Spleen (tissue), 11 donors: ENCODE data around the gene ARHGEF7. TPM values are rescaled to one million over a fixed set of nuclear protein-coding genes. Genes with fewer than 3 reads are reported as not detected.

Experiments used
- DNase-seq: peaks from one replicate; pipeline ENCODE4 v3.0.0-alpha.2; 2020
- H3K27ac ChIP-seq, 8 donors: fragments of 200-600 bp; sonication (generic) in 7 of 8; 1 replicate in 4 of 8; 2 replicates in 4 of 8; pipeline versions ENCODE4 v1.5.0 to v1.8.0; 2016 to 2021; ENCODE audit warnings: inconsistent platforms in 4 of 8, mild to moderate bottlenecking in 4 of 8, moderate library complexity in 1 of 8
- H3K27me3 ChIP-seq, 7 donors: fragments of 200-600 bp; sonication (generic) in 6 of 7; replicated peaks in 1 of 7; 1 replicate in 4 of 7; 2 replicates in 3 of 7; pipeline versions ENCODE4 v1.5.0 to v1.8.0; 2016 to 2021; ENCODE audit warnings: inconsistent platforms in 3 of 7, mild to moderate bottlenecking in 1 of 7
- H3K36me3 ChIP-seq, 6 donors: fragments of 200-600 bp; sonication (generic) in 5 of 6; 1 replicate in 4 of 6; 2 replicates in 2 of 6; pipeline versions ENCODE4 v1.5.0 to v1.8.0; 2016 to 2021; ENCODE audit warnings: inconsistent platforms in 2 of 6
- H3K4me1 ChIP-seq, 6 donors: fragments of 200-600 bp; sonication (generic) in 5 of 6; 1 replicate in 3 of 6; 2 replicates in 3 of 6; pipeline versions ENCODE4 v1.5.0 to v1.8.0; 2016 to 2021; ENCODE audit warnings: inconsistent platforms in 3 of 6
- H3K4me3 ChIP-seq, 8 donors: fragments of 200-600 bp; sonication (generic) in 7 of 8; 1 replicate in 4 of 8; 2 replicates in 4 of 8; pipeline versions ENCODE4 v1.5.0 to v1.8.0; 2016 to 2021; ENCODE audit warnings: inconsistent platforms in 4 of 8, mild to moderate bottlenecking in 4 of 8, moderate library complexity in 2 of 8
- H3K9me3 ChIP-seq, 8 donors: fragments of 200-600 bp; sonication (generic) in 7 of 8; 1 replicate in 4 of 8; 2 replicates in 4 of 8; pipeline versions ENCODE4 v1.5.0 to v1.8.0; 2016 to 2021; ENCODE audit warnings: inconsistent platforms in 4 of 8
- CTCF ChIP-seq, 11 experiments: fragments of 200-600 bp in 7 of 11; fragments of 450-650 bp in 4 of 11; sonication (generic) in 4 of 11; IDR thresholded peaks in 8 of 11; conservative IDR thresholded peaks in 3 of 11; 1 replicate in 7 of 11; 2 replicates in 4 of 11; pipeline versions ENCODE4 v1.4.0 to v1.8.0; 2016 to 2021; ENCODE audit warnings: antibody characterized with exemption in 11 of 11, inconsistent platforms in 4 of 11, mild to moderate bottlenecking in 1 of 11
- POLR2A ChIP-seq, 3 donors: fragments of 450-650 bp; IDR thresholded peaks; one replicate each; pipeline ENCODE4 v1.5.1; 2017; ENCODE audit warnings: antibody characterized with exemption in 3 of 3, mild to moderate bottlenecking in 1 of 3
- POLR2AphosphoS5 ChIP-seq, 3 donors: sonication (generic); formaldehyde crosslinking; IDR thresholded peaks; one replicate each; pipeline ENCODE4 v1.5.1; 2017; ENCODE audit warnings: antibody characterized with exemption in 3 of 3
- WGBS, 5 donors: extraction: QIAGEN DNeasy Blood & Tissue Kit in 3 of 5; methylation state at CpG; one replicate each; pipeline versions ENCODE4 v1.1.5 to v1.1.7; 2013 to 2018; 5-methylcytosine and 5-hydroxymethylcytosine counted together
- intact Hi-C: fragments of 100-400 bp; cut with DNase I; formaldehyde crosslinking; loops from one replicate; pipeline ENCODE4 v1.15.0; 2023; ENCODE audit warnings: low total_unique reads
- polyA plus RNA-seq, 3 donors: library from polyadenylated mRNA; stranded (reverse); fragments of 200-250 nt; gene quantifications; one replicate each; pipeline ENCODE4 v1.2.1, GENCODE V29; 2013
- total RNA-seq, 7 donors: library from RNA; depleted of rRNA in 3 of 7; stranded (reverse); fragments of >200 nt in 3 of 7; fragmentation: NEBNext Ultra II Directional in 4 of 7; extraction: Animal tissue kit (Norgen Biotek cat#: 25700) in 4 of 7; gene quantifications; one replicate each; pipeline versions ENCODE4 v1.1.0 to v1.2.1, GENCODE V29; 2016 to 2021
- donor health status: healthy with polysubstance abuse.
- donor health status: DM: no; HTN: no; CAD: no; lungs with moderate emphysema.
- donor health status: DM: no; HTN: no; CAD: no.
- donor health status: Bipolar disorder and iron deficiency.
- donor health status: healthy.
- donor health status: DM: no; HTN: no; CAD: no.
- donor health status: DM: yes; HTN: yes; CAD: no.

The ARHGEF7 gene
- total and polyA plus RNA-seq, 10 donors = 18.0 to 192 (median 114) TPM

- Histone ChIP-seq H3K4me1 (peaks cover 8 to 61% (median 25%) of the 10 kb centered on the region in 6 donors), H3K36me3 (peaks cover 0 to 100% (median 77%) of the 10 kb centered on the region in 6 donors), H3K27me3 (no peaks in the 10 kb centered on the region), H3K27ac (peak overlapping the region; percentile 32 to 88 (median 82)), H3K4me3 (no peak overlapping the region), H3K9me3 (no peaks in the 10 kb centered on the region)
- intact Hi-C loops = no loop called here
- no peak for DNase-seq
- TF ChIP-seq POLR2AphosphoS5 (IDR thresholded peaks at IDR 0.05) = no peak
- TF ChIP-seq POLR2A (IDR thresholded peaks at IDR 0.05) = no peak
- TF ChIP-seq CTCF (IDR thresholded peaks at IDR 0.05 in 8 of 11, conservative IDR thresholded peaks at IDR 0.05 in 3 of 11) = no peak
- 69 to 80% (median 75%) methylated on average over 12 of the region's 12 CpGs for WGBS, 5 donors
These were observed 165.8 kb downstream of the ARHGEF7 start for GRCh38 chr13:111280681-111281585.

GRCh38 chr13:111281751-111282311, 166.7 kb downstream of the ARHGEF7 start:
- intact Hi-C loops = no loop called here
- no peak for DNase-seq
- whole genome bisulfite sequencing, 5 donors = 45 to 64% (median 55%) methylated on average over 10 of the region's 10 CpGs
- Histone ChIP-seq H3K9me3 (no peaks in the 10 kb centered on the region), H3K27me3 (no peaks in the 10 kb centered on the region), H3K27ac (peak overlapping the region; percentile 70 to 88 (median 82)), H3K4me1 (peaks cover 8 to 61% (median 25%) of the 10 kb centered on the region in 6 donors), H3K4me3 (no peak overlapping the region), H3K36me3 (peaks cover 0 to 100% (median 77%) of the 10 kb centered on the region in 6 donors)
- peak in 1 of 3 donors; percentile 39 for TF ChIP-seq POLR2AphosphoS5 (IDR thresholded peaks at IDR 0.05)
- no peak for TF ChIP-seq POLR2A (IDR thresholded peaks at IDR 0.05)

GRCh38 chr13:111282425-111282824, 167.3 kb downstream of the ARHGEF7 start:
- H3K27ac ChIP-seq = peak overlapping the region; percentile 70 to 88 (median 82)
- intact Hi-C loops = no loop called here
- H3K9me3 ChIP-seq = no peaks in the 10 kb centered on the region
- peaks cover 0 to 100% (median 77%) of the 10 kb centered on the region in 6 donors for H3K36me3 ChIP-seq
- no peak for TF ChIP-seq CTCF (IDR thresholded peaks at IDR 0.05 in 8 of 11, conservative IDR thresholded peaks at IDR 0.05 in 3 of 11)
- no peak for TF ChIP-seq POLR2AphosphoS5 (IDR thresholded peaks at IDR 0.05)
- no peak for TF ChIP-seq POLR2A (IDR thresholded peaks at IDR 0.05)
- peaks cover 8 to 61% (median 25%) of the 10 kb centered on the region in 6 donors for H3K4me1 ChIP-seq
- no peak for DNase-seq
- H3K4me3 ChIP-seq = no peak overlapping the region
- no peaks in the 10 kb centered on the region for H3K27me3 ChIP-seq
- 69 to 88% (median 76%) methylated on average over 5 of the region's 5 CpGs for WGBS, 5 donors

- no peak for DNase-seq
- H3K4me3 ChIP-seq = no peak overlapping the region
- peaks cover 0 to 100% (median 75%) of the 10 kb centered on the region in 6 donors for H3K36me3 ChIP-seq
- no peaks in the 10 kb centered on the region for H3K27me3 ChIP-seq
- intact Hi-C loops = no loop called here
- 73 to 97% (median 85%) methylated on average over 23 of the region's 23 CpGs for WGBS, 5 donors
- H3K27ac ChIP-seq = peak overlapping the region; percentile 70 to 88 (median 82)
- no peaks in the 10 kb centered on the region for H3K9me3 ChIP-seq
- TF ChIP-seq POLR2AphosphoS5 (IDR thresholded peaks at IDR 0.05) (peak; percentile 77 to 83 (median 82)), POLR2A (IDR thresholded peaks at IDR 0.05) (no peak)
- peaks cover 8 to 61% (median 25%) of the 10 kb centered on the region in 6 donors for H3K4me1 ChIP-seq
These were observed 167.9 kb downstream of the ARHGEF7 start for GRCh38 chr13:111282997-111283396.

- no peaks in the 10 kb centered on the region for H3K9me3 ChIP-seq
- 89 to 96% (median 95%) methylated on average over 6 to 10 of the region's 10 CpGs for WGBS, 5 donors
- no peak for TF ChIP-seq POLR2AphosphoS5 (IDR thresholded peaks at IDR 0.05)
- TF ChIP-seq CTCF (IDR thresholded peaks at IDR 0.05 in 8 of 11, conservative IDR thresholded peaks at IDR 0.05 in 3 of 11) = no peak
- no peak for DNase-seq
- H3K36me3 ChIP-seq = peaks cover 0 to 100% (median 75%) of the 10 kb centered on the region in 6 donors
- intact Hi-C loops = no loop called here
- peak overlapping the region; percentile 70 to 88 (median 82) for H3K27ac ChIP-seq
- H3K27me3 ChIP-seq = no peaks in the 10 kb centered on the region
- no peak overlapping the region for H3K4me3 ChIP-seq
- H3K4me1 ChIP-seq = peaks cover 8 to 60% (median 25%) of the 10 kb centered on the region in 6 donors
These were observed 168.3 kb downstream of the ARHGEF7 start for GRCh38 chr13:111283457-111283856.
